Stimulated activated CD8-positive, alpha-beta memory T cell treated with anti-CD3 and anti-CD28 coated beads, Interleukin-4, amount 100 ng/mL, for 24 hours (primary cell): ENCODE measurements around the gene C10orf90.

ENCODE experiments used
- DNase-seq: peaks from one replicate; pipeline ENCODE4 v3.0.0-alpha.2; 2020; ENCODE audit warnings: low read depth

The C10orf90 gene

GRCh38 chr10:126502441-126502840 is 168.1 kb downstream of the C10orf90 start:
- no peak for DNase-seq

- DNase-seq = no peak
Observed at GRCh38 chr10:126501828-126502227, 168.7 kb downstream of the C10orf90 start.

- DNase-seq = no peak
Observed at GRCh38 chr10:126500866-126501265, 169.6 kb downstream of the C10orf90 start.

GRCh38 chr10:126500185-126500584 is 170.3 kb downstream of the C10orf90 start:
- DNase-seq = no peak

- no peak for DNase-seq
Observed at GRCh38 chr10:126499744-126500143, 170.7 kb downstream of the C10orf90 start.

- DNase-seq = no peak
Observed at GRCh38 chr10:126497672-126498071, 172.8 kb downstream of the C10orf90 start.

- no peak for DNase-seq
Observed at GRCh38 chr10:126496771-126497545, 173.5 kb downstream of the C10orf90 start.

- DNase-seq = no peak
Observed at GRCh38 chr10:126491476-126491875, 179.0 kb downstream of the C10orf90 start.

- DNase-seq = no peak
Observed at GRCh38 chr10:126481181-126481580, 189.3 kb downstream of the C10orf90 start.

- DNase-seq = no peak
Observed at GRCh38 chr10:126480648-126481047, 189.8 kb downstream of the C10orf90 start.

- no peak for DNase-seq
Observed at GRCh38 chr10:126479280-126479895, 191.1 kb downstream of the C10orf90 start.

- no peak for DNase-seq
Observed at GRCh38 chr10:126478546-126478945, 191.9 kb downstream of the C10orf90 start.

GRCh38 chr10:126476246-126476645 is 194.2 kb downstream of the C10orf90 start:
- no peak for DNase-seq

- no peak for DNase-seq
Observed at GRCh38 chr10:126475074-126475691, 195.3 kb downstream of the C10orf90 start.

GRCh38 chr10:126474031-126474430 is 196.5 kb downstream of the C10orf90 start:
- no peak for DNase-seq

- no peak for DNase-seq
Observed at GRCh38 chr10:126470991-126471390, 199.5 kb downstream of the C10orf90 start.

GRCh38 chr10:126469692-126470091 is 200.8 kb downstream of the C10orf90 start:
- DNase-seq = no peak

- no peak for DNase-seq
Observed at GRCh38 chr10:126468876-126469643, 201.4 kb downstream of the C10orf90 start.

GRCh38 chr10:126468467-126468866 is 202.0 kb downstream of the C10orf90 start:
- no peak for DNase-seq

- no peak for DNase-seq
Observed at GRCh38 chr10:126465771-126466170, 204.7 kb downstream of the C10orf90 start.

GRCh38 chr10:126463286-126463685 is 207.2 kb downstream of the C10orf90 start:
- no peak for DNase-seq

GRCh38 chr10:126461289-126461940 is 209.1 kb downstream of the C10orf90 start:
- DNase-seq = no peak
